ENCODE results near the gene GNB1L. TPM values are rescaled to one million over a fixed set of nuclear protein-coding genes. Genes with fewer than 3 reads are reported as not detected.
A peak's percentile ranks its signal among the peaks of the same experiment; 100 is the strongest.

GNB1L gene
- total and polyA plus RNA-seq, 2 of the 13 experiments (the other 11 are each of a cell fraction or from before 2014, with no cell fraction given) = 2.5 to 7.4 TPM

DNA sequence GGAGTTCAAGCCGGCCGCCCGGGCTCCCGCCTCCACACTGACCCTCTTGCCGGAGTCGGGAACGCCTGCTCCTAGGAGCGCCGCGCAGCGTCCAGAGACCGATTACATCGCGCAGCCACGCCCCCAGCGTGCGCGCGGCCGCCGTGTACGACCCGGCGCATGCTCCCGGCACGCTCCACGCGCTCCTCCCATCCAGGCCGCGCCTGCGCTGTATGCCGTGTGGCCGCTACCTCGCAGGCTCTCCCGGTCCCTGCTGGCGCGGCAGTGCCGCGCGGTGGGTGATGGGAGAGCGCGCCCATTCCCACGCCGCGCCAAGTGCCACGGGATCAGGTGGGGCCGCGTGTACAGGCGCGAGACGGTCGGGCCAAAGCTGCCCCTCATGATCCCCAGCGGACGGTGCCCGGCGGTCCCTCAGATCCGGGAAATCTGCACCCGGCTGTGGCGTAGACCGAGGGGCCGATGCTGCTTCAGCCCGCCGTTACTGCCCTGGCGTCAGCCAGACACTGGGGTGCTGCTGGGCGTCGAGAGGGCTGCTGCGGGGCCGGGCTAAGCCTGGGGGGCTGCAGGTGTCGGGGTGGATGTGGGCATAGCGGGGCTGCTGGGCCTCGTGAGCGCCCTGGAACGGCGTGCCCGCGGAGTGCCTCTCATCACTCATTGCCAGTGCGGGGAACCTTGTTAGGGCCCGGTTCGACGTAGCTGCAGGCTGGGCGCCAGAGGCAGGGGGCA is at the start of gene GNB1L, which contains the start of gene RTL10 (continued):
- TF ChIP-seq ZNF432 (CRISPR knock-in tag; IDR thresholded peaks at IDR 0.05; ENCODE audit: borderline replicate concordance) (0 out of 2 replicates have a peak, but pooled peaks have one; percentile 42), ELF3 (CRISPR knock-in tag; IDR thresholded peaks at IDR 0.05) (peak; percentile 46), MBD4 (IDR thresholded peaks at IDR 0.05; ENCODE audit: borderline replicate concordance, low read length) (no peak), GPN1 (CRISPR knock-in tag; IDR thresholded peaks at IDR 0.05; ENCODE audit: borderline replicate concordance) (no peak), MAFF (IDR thresholded peaks at IDR 0.05; ENCODE audit: low read depth, low read length) (no peak), KAT2B (IDR thresholded peaks at IDR 0.05; ENCODE audit: borderline replicate concordance, low read depth, low read length) (no peak), PTBP1 (IDR thresholded peaks at IDR 0.05; ENCODE audit: low read depth, low read length, poor library complexity, severe bottlenecking) (no peak), ZNF329 (CRISPR knock-in tag; IDR thresholded peaks at IDR 0.05; ENCODE audit: low read depth) (peak; percentile 71), CENPX (CRISPR knock-in tag; IDR thresholded peaks at IDR 0.05) (no peak), ZNF773 (CRISPR knock-in tag; IDR thresholded peaks at IDR 0.05; ENCODE audit: borderline replicate concordance) (peak; percentile 65; the same call in 1 of the 2 replicates), ZNF30 (CRISPR knock-in tag; IDR thresholded peaks at IDR 0.05) (peak; percentile 93; the same call in 1 of the 2 replicates), ZNF644 (CRISPR knock-in tag; IDR thresholded peaks at IDR 0.05; ENCODE audit: low read depth) (no peak), IKZF1 (IDR thresholded peaks at IDR 0.05) (no peak), GATAD1 (CRISPR knock-in tag; IDR thresholded peaks at IDR 0.05) (peak; percentile 82; the same call in 1 of the 2 replicates)
- TF ChIP-seq, protein P1, sequence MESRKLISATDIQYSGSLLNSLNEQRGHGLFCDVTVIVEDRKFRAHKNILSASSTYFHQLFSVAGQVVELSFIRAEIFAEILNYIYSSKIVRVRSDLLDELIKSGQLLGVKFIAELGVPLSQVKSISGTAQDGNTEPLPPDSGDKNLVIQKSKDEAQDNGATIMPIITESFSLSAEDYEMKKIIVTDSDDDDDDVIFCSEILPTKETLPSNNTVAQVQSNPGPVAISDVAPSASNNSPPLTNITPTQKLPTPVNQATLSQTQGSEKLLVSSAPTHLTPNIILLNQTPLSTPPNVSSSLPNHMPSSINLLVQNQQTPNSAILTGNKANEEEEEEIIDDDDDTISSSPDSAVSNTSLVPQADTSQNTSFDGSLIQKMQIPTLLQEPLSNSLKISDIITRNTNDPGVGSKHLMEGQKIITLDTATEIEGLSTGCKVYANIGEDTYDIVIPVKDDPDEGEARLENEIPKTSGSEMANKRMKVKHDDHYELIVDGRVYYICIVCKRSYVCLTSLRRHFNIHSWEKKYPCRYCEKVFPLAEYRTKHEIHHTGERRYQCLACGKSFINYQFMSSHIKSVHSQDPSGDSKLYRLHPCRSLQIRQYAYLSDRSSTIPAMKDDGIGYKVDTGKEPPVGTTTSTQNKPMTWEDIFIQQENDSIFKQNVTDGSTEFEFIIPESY (CRISPR knock-in tag; IDR thresholded peaks at IDR 0.05) = no peak; the same call in 1 of the 2 replicates
- TF ChIP-seq, protein P2, sequence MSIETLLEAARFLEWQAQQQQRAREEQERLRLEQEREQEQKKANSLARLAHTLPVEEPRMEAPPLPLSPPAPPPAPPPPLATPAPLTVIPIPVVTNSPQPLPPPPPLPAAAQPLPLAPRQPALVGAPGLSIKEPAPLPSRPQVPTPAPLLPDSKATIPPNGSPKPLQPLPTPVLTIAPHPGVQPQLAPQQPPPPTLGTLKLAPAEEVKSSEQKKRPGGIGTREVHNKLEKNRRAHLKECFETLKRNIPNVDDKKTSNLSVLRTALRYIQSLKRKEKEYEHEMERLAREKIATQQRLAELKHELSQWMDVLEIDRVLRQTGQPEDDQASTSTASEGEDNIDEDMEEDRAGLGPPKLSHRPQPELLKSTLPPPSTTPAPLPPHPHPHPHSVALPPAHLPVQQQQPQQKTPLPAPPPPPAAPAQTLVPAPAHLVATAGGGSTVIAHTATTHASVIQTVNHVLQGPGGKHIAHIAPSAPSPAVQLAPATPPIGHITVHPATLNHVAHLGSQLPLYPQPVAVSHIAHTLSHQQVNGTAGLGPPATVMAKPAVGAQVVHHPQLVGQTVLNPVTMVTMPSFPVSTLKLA (IDR thresholded peaks at IDR 0.05) = peak; percentile 81
- TF ChIP-seq, protein P3, sequence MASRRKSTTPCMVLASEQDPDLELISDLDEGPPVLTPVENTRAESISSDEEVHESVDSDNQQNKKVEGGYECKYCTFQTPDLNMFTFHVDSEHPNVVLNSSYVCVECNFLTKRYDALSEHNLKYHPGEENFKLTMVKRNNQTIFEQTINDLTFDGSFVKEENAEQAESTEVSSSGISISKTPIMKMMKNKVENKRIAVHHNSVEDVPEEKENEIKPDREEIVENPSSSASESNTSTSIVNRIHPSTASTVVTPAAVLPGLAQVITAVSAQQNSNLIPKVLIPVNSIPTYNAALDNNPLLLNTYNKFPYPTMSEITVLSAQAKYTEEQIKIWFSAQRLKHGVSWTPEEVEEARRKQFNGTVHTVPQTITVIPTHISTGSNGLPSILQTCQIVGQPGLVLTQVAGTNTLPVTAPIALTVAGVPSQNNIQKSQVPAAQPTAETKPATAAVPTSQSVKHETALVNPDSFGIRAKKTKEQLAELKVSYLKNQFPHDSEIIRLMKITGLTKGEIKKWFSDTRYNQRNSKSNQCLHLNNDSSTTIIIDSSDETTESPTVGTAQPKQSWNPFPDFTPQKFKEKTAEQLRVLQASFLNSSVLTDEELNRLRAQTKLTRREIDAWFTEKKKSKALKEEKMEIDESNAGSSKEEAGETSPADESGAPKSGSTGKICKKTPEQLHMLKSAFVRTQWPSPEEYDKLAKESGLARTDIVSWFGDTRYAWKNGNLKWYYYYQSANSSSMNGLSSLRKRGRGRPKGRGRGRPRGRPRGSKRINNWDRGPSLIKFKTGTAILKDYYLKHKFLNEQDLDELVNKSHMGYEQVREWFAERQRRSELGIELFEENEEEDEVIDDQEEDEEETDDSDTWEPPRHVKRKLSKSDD (CRISPR knock-in tag; IDR thresholded peaks at IDR 0.05; ENCODE audit: low read depth) = no peak
- TF ChIP-seq, protein P4, sequence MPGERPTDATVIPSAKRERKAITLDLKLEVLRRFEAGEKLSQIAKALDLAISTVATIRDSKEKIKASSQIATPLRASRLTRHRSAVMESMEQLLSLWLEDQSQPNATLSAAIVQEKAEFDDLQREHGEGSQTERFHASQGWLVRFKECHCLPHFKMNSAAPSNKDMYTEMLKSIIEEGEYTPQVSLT (CRISPR knock-in tag; IDR thresholded peaks at IDR 0.05; ENCODE audit: borderline replicate concordance, low read depth) = no peak; the same call in 1 of the 2 replicates
- TF ChIP-seq, protein P5, sequence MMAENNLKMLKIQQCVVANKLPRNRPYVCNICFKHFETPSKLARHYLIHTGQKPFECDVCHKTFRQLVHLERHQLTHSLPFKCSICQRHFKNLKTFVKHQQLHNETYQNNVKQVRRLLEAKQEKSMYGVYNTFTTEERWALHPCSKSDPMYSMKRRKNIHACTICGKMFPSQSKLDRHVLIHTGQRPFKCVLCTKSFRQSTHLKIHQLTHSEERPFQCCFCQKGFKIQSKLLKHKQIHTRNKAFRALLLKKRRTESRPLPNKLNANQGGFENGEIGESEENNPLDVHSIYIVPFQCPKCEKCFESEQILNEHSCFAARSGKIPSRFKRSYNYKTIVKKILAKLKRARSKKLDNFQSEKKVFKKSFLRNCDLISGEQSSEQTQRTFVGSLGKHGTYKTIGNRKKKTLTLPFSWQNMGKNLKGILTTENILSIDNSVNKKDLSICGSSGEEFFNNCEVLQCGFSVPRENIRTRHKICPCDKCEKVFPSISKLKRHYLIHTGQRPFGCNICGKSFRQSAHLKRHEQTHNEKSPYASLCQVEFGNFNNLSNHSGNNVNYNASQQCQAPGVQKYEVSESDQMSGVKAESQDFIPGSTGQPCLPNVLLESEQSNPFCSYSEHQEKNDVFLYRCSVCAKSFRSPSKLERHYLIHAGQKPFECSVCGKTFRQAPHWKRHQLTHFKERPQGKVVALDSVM (CRISPR knock-in tag; IDR thresholded peaks at IDR 0.05) = no peak

Measured in HepG2 (cell line).